SHP77 (cell line): ENCODE data around the gene NCKAP1.
"Not testable (repeated sequence)": the region's sequence is repeated elsewhere in the genome, so short reads cannot be mapped to it uniquely, and the experiment has no call there.

ENCODE experiments used
- DNase-seq, 2 experiments: peaks; one replicate each; lab custom pipeline; 2025; lab: John Stamatoyannopoulos, UW

NCKAP1 gene

GRCh38 chr2:183037553-183038340 is 510 bp downstream of the NCKAP1 start:
- peak; percentile 14 to 49 for DNase-seq

- DNase-seq: no peak
These were observed 1.1 kb downstream of the NCKAP1 start for GRCh38 chr2:183037074-183037552.

GRCh38 chr2:183035954-183036669 is 2.1 kb downstream of the NCKAP1 start:
- DNase-seq: no peak

GRCh38 chr2:183035298-183035953 is 2.8 kb downstream of the NCKAP1 start:
- DNase-seq: no peak

GRCh38 chr2:183034806-183035205 is 3.5 kb downstream of the NCKAP1 start:
- no peak for DNase-seq

- no peak for DNase-seq
These were observed 4.3 kb downstream of the NCKAP1 start for GRCh38 chr2:183033951-183034350.

- no peak for DNase-seq
These were observed 6.1 kb downstream of the NCKAP1 start for GRCh38 chr2:183031911-183032794.

- DNase-seq: no peak
These were observed 9.0 kb downstream of the NCKAP1 start for GRCh38 chr2:183029219-183029618.

GRCh38 chr2:183028108-183028507 is 10.1 kb downstream of the NCKAP1 start:
- no peak for DNase-seq

GRCh38 chr2:183027443-183027842 is 10.8 kb downstream of the NCKAP1 start:
- no peak for DNase-seq

GRCh38 chr2:183026424-183026823 is 11.8 kb downstream of the NCKAP1 start:
- DNase-seq: no peak

- DNase-seq: no peak
These were observed 12.3 kb downstream of the NCKAP1 start for GRCh38 chr2:183025993-183026392.

- DNase-seq: no peak
These were observed 13.7 kb downstream of the NCKAP1 start for GRCh38 chr2:183024339-183025095.

- DNase-seq: no peak
These were observed 15.5 kb downstream of the NCKAP1 start for GRCh38 chr2:183022711-183023110.

- no peak for DNase-seq
These were observed 16.6 kb downstream of the NCKAP1 start for GRCh38 chr2:183021613-183022012.

GRCh38 chr2:183019718-183020442 is 18.4 kb downstream of the NCKAP1 start:
- DNase-seq: no peak

GRCh38 chr2:183017845-183018244 is 20.4 kb downstream of the NCKAP1 start:
- DNase-seq: not testable (repeated sequence)

- DNase-seq: no peak
These were observed 24.3 kb downstream of the NCKAP1 start for GRCh38 chr2:183014005-183014404.

GRCh38 chr2:183011743-183012142 is 26.5 kb downstream of the NCKAP1 start:
- no peak for DNase-seq

- DNase-seq: no peak
These were observed 28.1 kb downstream of the NCKAP1 start for GRCh38 chr2:183010112-183010511.
